ENCODE results near the gene ZNF584.

DNA sequence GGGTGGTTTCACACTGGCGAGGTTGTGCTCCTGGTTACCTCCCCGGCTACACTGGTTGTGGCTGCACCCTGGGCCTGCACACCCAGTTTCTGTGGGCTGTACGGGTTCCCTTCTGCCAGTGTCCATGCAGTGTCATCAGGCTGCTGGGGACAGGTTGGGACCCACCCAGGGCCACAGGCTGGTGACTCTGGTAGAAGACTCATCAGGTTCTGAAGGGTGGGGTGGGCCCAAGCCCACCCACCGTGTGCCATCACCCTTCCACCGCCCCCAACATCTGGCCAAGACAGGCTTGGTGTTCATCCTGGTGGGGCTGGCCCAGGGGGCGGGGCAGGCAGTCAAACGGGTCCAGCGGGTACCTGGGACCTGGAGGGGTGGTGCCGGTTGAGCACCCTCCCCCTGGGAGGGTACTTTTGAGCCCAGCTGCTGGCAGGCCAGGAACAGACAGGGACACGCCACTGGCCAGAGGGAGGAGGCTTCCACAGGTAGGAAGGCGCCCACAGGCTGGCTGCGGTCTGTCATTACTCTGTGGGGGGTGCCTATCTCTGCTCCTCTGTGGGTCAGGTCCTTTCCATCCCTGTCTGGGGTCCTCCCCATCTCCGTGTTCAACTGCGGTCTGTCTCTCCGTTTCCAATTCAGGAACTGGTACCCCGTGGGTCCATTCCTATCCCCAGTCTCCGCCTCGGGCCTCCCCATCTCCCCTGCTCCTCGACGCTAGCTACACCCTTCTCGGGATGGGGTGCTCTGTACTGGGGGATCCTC, 13.1 kb upstream of the ZNF584 start, which contains the start of gene RNF225:
- TF ChIP-seq, protein P1, sequence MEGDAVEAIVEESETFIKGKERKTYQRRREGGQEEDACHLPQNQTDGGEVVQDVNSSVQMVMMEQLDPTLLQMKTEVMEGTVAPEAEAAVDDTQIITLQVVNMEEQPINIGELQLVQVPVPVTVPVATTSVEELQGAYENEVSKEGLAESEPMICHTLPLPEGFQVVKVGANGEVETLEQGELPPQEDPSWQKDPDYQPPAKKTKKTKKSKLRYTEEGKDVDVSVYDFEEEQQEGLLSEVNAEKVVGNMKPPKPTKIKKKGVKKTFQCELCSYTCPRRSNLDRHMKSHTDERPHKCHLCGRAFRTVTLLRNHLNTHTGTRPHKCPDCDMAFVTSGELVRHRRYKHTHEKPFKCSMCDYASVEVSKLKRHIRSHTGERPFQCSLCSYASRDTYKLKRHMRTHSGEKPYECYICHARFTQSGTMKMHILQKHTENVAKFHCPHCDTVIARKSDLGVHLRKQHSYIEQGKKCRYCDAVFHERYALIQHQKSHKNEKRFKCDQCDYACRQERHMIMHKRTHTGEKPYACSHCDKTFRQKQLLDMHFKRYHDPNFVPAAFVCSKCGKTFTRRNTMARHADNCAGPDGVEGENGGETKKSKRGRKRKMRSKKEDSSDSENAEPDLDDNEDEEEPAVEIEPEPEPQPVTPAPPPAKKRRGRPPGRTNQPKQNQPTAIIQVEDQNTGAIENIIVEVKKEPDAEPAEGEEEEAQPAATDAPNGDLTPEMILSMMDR (IDR thresholded peaks at IDR 0.05; ENCODE audit: extremely low read depth in 1 of 2, insufficient read depth in 1 of 2, low read depth in 1 of 2, low read length in 2 of 2): no peak
- no peak for TF ChIP-seq JUN (IDR thresholded peaks at IDR 0.05; ENCODE audit: borderline replicate concordance, insufficient read depth, insufficient read length, low read depth)
- TF ChIP-seq EZH2 (IDR thresholded peaks at IDR 0.05; ENCODE audit: borderline replicate concordance, low read depth, low read length, severe bottlenecking): no peak

Data from endothelial cell of umbilical vein (primary cell).